Parietal lobe (tissue), 2 donors: ENCODE measurements around the gene SERTAD1. TPM values are rescaled to one million over a fixed set of nuclear protein-coding genes. Genes with fewer than 3 reads are reported as not detected.

Source experiments
- small RNA-seq: library from RNA; depleted of rRNA; stranded (forward); fragments of <200 nt; gene quantifications from one replicate; pipeline ENCODE3, GENCODE V24; 2014; ENCODE audit warnings: low replicate concordance
- total RNA-seq: library from RNA; depleted of rRNA; stranded (reverse); fragments of >200 nt; gene quantifications from one replicate; pipeline ENCODE4 v1.2.3, GENCODE V29; 2014

The SERTAD1 gene, protein sequence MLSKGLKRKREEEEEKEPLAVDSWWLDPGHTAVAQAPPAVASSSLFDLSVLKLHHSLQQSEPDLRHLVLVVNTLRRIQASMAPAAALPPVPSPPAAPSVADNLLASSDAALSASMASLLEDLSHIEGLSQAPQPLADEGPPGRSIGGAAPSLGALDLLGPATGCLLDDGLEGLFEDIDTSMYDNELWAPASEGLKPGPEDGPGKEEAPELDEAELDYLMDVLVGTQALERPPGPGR
- total RNA-seq = 1.3 TPM

DNA sequence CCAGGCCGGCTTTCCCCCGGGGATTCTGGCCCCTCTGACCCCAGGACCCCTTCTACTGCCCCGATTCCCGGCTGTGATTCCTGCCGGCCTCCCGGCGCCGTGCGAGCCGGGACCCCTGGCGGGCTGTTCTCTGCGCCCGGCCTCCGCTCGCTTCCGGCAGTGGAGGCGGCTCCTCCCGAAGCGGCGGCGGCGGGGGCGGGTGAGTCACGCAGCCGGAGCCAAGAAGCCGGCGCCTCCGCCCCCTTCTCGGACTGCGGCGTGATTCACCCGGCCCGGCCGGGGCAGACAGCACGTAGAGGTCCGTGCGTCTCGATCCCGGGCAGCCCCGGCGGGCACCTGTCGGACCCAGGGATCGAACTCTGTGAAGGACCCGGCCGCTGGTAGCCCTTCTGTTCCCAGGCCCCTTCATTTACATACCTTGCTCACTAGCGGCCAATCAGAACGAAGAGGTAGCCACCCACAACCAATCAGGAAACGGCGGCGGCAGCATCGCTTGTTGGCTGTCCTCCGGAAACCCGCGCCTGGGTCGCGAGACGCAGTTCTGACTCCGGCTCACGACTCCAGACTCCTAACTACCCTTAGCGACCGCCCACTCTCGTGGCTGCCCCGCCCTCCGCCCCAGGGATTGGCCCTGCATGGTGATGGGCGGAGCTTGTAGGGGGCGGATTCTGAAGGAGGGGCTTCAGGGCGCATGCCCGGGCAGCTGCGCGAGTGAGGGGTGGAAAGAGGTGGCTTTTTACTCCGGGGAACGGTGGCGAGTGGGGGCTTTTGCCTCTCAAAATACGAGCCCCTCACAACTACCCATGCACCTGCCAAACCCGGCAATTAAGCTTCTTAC is at the start of gene SERTAD1:
Gene SERTAD1 (minus strand): TSS at position 543 of the 838 bp plus-strand sequence. CDS start 2,446 bp downstream, outside the sequence.

DNA sequence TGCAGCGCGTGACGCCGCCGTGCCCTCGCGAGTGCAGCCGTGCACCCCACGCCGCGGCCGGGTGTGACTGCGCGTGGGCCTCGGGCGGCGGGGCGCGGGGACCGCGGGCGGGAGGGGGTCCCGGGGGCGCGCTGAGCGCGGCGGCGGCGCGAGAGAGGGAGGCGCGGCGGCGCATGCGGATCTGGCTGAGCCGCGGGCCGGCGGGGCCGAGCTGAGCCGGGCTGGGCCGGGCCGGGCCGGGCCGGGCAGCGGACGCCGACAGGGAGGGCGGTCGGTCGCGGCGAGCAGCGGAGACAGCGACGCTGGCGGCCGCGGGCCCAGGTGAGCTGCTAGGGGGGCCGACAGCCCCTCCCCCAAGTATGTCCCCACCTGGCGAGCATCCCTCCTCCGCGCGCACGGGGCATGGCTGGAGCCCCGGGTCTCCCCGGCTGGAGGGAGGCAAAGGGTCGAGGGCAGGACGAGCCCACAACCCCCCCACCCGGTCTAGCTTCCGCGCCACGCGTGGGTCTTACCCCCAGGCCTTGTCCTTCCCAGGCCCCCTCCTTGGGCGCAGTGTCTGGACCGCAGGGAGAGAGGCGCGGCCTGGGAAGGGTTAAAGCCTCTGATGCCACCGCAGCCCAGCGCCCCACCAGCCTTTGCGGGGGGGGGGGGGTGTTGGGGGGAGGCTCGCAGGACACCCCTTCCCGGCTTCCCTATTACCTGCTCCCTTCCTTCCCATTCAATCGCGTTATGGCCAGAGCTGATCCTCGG is 41.4 kb upstream of the SERTAD1 start, which contains the start of gene SPTBN4:
Gene SPTBN4 (plus strand): TSS at position 17 of the 750 bp plus-strand sequence. CDS start 5,621 bp downstream, outside the sequence.

DNA sequence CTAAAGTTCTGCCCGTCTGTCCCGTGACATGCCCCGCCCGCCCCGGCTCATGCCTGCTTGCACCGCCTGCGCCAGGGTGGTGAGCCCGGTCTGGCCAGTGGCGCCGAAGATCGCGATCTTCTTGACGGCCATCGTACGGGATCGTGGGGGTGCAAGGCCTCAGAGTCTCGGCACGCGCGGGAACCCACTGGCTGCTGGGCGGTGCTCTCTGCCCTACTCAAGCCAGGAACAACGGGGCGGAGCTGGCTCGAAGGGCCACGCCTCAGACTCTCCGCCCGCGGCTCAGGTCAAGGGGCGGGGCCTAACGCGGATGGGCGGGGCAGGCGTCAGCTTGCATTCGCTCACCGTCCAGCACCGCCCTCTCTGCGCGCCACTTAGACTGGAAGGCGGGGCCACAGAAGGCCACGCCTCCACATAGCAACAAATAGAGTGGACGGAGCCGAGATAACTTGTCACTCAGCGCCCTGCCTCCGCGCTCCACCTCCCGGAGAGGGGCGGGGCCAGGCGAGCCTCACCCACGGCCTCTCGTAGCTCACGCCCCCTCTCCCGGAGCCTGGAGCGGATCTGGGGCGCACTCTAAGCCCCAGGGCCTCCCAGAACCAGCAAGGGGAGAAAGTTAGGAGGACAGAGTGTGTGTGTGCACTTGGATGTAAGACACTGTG is 39.9 kb upstream of the SERTAD1 start, which contains the start of gene BLVRB:
Gene BLVRB (minus strand): TSS at position 189 of the 662 bp plus-strand sequence. CDS start 57 bp downstream, at position 132.

DNA sequence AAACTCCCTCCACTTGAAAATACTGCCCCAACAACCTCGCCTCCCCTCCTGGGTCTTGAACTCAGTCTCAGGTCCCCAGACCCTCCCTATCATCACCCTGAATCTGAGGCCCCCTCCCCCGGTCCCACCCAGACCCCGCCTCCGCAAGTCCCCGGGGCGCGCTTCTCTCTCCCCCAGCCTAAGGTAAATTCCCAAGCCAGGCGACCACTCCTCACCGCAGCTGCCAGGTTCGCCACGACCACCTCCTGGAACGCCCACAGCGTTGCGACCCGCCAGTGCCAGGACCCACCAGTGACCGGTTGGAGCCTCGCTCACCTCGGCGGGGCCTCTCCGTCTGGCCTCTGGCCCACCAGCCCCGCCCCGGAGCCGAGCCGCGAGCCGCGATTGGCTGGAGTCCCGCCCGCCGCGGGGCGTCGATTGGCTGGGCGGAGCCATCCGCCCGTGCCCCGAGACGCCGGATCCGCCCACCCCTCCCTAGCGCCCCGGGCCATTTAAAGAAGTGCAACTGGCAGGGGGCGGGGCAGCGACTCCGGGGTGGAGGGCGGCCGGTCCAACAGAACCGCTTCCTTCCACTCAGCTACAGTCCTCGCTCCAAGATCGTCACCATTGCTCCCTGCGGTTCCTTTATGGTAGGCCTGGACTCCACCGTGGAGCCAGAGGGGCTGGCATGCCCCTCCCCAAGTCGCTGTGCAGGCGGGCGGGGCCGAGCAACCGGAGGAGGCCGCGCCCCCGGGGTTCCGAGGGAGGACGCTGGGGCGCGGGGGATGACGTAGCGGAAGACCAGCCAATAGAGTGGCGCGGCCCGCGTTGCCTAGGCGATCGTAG is 18.4 kb upstream of the SERTAD1 start, which contains the start of gene SERTAD3:
Gene SERTAD3 (minus strand): TSS at position 336 of the 825 bp plus-strand sequence. CDS start 2,255 bp downstream, outside the sequence.

DNA sequence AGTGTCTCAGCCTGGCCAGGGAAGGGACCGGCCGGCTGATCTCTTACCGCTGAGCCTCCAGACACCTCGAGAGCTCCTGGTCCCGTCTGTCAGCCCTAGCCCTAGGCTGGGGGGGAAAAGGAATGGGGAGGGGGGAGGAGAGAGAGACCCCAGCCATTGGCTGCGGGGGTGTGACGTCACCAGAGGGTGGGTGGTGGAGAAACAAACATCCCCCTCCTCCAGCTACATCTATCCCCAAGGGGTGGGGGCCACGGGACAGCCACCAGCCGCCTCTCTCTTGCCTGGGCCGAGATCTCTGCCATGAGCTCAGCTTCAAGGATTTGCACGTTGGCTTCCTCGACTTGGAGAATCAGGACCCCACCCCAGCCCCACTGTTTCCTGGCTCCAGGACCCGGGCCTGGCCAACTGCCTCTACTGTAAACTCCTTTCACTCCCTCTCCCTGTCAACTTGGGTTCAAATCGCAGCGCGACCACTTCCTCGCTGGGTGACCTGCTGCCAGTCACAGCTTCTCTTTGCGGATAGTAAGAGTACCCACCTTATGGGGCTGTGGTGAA is 12.4 kb downstream of the SERTAD1 start, which contains the start of gene PRX:
Gene PRX (minus strand): TSS at position 88 of the 555 bp plus-strand sequence. CDS start 5,446 bp downstream, outside the sequence.

DNA sequence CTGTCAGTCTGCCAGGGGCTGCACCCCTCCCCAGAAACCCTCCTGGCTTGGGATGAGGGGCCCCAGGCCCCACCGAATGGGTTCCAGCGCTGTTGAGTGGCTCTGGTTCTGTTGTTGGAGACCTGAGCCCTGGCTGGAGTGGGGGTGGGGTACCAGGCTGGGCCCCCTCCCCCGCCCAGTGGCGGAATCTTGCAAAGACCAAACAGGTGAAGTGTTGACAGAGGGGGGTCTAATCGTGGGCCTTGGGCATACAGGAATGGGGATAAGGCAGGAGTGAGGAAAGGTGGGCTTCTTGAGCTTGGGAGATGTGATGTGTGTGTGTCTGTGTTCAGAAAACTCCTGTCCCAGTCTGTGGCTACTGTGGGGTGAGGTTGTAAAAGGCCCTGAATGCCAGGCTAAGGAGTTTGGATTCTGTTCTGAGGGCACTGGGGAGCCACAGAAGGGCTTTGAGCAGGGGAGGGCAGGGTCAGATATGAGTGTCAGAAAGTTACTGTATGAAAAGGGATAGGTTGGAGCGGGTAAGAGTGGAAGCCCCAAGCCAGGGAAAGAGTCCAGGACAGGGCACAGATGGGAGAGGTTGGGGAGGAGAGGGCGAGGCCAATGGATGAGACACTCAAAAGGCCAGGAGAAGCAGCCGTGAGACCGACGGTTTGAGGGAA is 35.6 kb downstream of the SERTAD1 start, which contains the start of gene HIPK4:
Gene HIPK4 (minus strand): TSS at position 98 of the 659 bp plus-strand sequence. CDS start 279 bp downstream, outside the sequence.

Small RNA genes lying within 50 kb of the gene (small RNA-seq; reads per million reads assigned to genes)
- gene RF00017 = not detected

Other genes starting within 250 kb of the SERTAD1 start
- 43.5 TPM for gene MAP3K10, start 234.6 kb downstream of the SERTAD1 start, total RNA-seq
- gene TTC9B, start 207.6 kb downstream of the SERTAD1 start, total RNA-seq = 41.6 TPM
- gene CCNP, start 199.3 kb downstream of the SERTAD1 start, total RNA-seq = 0.94 TPM
- 131 TPM for gene AKT2, start 140.6 kb downstream of the SERTAD1 start, total RNA-seq
- 18.2 TPM for gene C19orf47, start 77.6 kb downstream of the SERTAD1 start, total RNA-seq
- gene PLD3, start 77.3 kb downstream of the SERTAD1 start, total RNA-seq = 148 TPM
- gene HIPK4, start 35.8 kb downstream of the SERTAD1 start, total RNA-seq = 0.31 TPM
- gene PRX, start 12.6 kb downstream of the SERTAD1 start, total RNA-seq = 1.9 TPM
- gene SERTAD3, start 18.3 kb upstream of the SERTAD1 start, total RNA-seq = 5.6 TPM
- gene BLVRB, start 39.8 kb upstream of the SERTAD1 start, total RNA-seq = 11.3 TPM
- 42.6 TPM for gene SPTBN4, start 41.0 kb upstream of the SERTAD1 start, total RNA-seq
- 3.4 TPM for gene SHKBP1, start 150.9 kb upstream of the SERTAD1 start, total RNA-seq
- gene LTBP4, start 175.4 kb upstream of the SERTAD1 start, total RNA-seq = 31.6 TPM